HUES6 (cell line): ENCODE data around the gene LRRC25.

Source experiments
- H3K27ac ChIP-seq: 2 replicates; pipeline ENCODE4 v1.7.0; 2013; ENCODE audit warnings: low read depth, mild to moderate bottlenecking, low read length, inconsistent platforms
- H3K27me3 ChIP-seq: 2 replicates; pipeline ENCODE4 v1.6.1; 2013; ENCODE audit warnings: low read length; ENCODE audit not compliant: control insufficient read depth, insufficient read depth
- H3K36me3 ChIP-seq: 2 replicates; pipeline ENCODE4 v1.6.1; 2013; ENCODE audit warnings: low read length; ENCODE audit not compliant: control insufficient read depth, insufficient read depth
- H3K4me1 ChIP-seq: 2 replicates; pipeline ENCODE4 v1.6.1; 2013; ENCODE audit warnings: low read length; ENCODE audit not compliant: control insufficient read depth, insufficient read depth
- H3K4me3 ChIP-seq: 2 replicates; pipeline ENCODE4 v1.5.1; 2013; ENCODE audit warnings: low read depth, low read length
- H3K9ac ChIP-seq: one replicate; pipeline ENCODE4 v1.6.1; 2013; ENCODE audit warnings: mild to moderate bottlenecking, low read length
- H3K9me3 ChIP-seq: 2 replicates; pipeline ENCODE4 v1.6.1; 2013; ENCODE audit warnings: low read depth, low read length; ENCODE audit not compliant: control insufficient read depth, insufficient read depth

LRRC25 gene

DNA sequence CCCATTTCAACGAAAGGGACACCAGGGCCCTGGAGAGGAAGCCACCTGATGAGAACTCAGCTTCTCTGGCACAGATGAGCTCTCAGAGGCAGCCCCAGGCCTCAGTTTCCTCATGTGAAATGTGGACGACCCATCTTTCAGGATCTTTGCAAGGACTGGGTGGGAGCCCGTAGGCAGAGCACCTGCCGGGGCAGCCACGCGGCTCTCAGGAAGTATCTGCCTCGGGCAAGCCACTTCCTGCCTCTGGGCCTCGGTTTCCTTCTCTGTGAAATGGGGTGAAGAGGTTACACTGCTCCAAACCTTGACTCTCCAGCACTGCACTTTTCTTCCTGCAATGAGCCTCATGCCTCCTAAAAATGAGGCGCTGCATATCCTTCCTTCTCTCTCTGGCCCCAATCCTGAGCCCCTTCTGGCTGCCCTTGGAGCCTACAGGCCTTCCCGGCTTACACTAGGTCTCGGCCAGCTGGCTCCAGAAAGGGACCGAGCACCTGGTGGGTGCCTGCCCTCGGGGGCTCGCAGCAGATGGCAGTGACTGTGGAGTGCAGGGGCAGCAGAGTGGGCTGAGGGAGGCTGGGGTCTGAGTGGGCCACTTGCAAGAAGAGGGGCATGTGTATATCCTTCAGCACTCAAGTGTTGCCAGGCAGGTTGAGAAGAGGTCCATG is 25.2 kb upstream of the LRRC25 start:
- no peaks in the 10 kb centered on the region for H3K36me3 ChIP-seq
- no peak overlapping the region for H3K4me3 ChIP-seq
- H3K9me3 ChIP-seq = no peaks in the 10 kb centered on the region
- peaks cover 33% of the 10 kb centered on the region for H3K4me1 ChIP-seq
- peaks cover 28% of the 10 kb centered on the region for H3K27me3 ChIP-seq
- no peak overlapping the region for H3K27ac ChIP-seq
- H3K9ac ChIP-seq = no peak overlapping the region

- H3K27me3 ChIP-seq = peaks cover 28% of the 10 kb centered on the region
- no peak overlapping the region for H3K27ac ChIP-seq
- no peak overlapping the region for H3K9ac ChIP-seq
- peaks cover 36% of the 10 kb centered on the region for H3K4me1 ChIP-seq
- no peaks in the 10 kb centered on the region for H3K9me3 ChIP-seq
- no peak overlapping the region for H3K4me3 ChIP-seq
- H3K36me3 ChIP-seq = no peaks in the 10 kb centered on the region
Observed at GRCh38 chr19:18421371-18421959, 24.0 kb upstream of the LRRC25 start.

DNA sequence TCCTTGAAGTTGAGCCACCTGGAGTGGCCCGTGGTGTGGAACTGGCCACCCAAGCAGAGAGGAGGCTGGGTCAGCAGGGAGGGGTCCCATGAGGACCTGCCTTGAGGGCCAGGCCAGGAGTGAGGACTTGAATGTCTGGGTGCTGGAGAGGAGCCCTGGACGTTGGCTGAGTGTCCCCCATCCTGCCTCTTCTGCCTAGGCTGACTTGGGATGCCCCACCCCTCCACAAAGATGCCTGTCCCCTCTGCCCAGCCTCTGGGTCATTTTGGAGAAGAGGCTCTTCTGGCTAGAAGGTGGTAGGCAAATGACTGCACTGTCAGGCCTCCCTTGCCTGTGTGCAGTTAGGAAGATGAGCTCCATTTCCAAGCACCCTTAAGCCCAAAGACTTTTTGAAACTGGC is 23.5 kb upstream of the LRRC25 start:
- no peak overlapping the region for H3K4me3 ChIP-seq
- no peaks in the 10 kb centered on the region for H3K36me3 ChIP-seq
- no peak overlapping the region for H3K27ac ChIP-seq
- H3K27me3 ChIP-seq = peaks cover 28% of the 10 kb centered on the region
- H3K4me1 ChIP-seq = peaks cover 37% of the 10 kb centered on the region
- H3K9ac ChIP-seq = no peak overlapping the region
- no peaks in the 10 kb centered on the region for H3K9me3 ChIP-seq

DNA sequence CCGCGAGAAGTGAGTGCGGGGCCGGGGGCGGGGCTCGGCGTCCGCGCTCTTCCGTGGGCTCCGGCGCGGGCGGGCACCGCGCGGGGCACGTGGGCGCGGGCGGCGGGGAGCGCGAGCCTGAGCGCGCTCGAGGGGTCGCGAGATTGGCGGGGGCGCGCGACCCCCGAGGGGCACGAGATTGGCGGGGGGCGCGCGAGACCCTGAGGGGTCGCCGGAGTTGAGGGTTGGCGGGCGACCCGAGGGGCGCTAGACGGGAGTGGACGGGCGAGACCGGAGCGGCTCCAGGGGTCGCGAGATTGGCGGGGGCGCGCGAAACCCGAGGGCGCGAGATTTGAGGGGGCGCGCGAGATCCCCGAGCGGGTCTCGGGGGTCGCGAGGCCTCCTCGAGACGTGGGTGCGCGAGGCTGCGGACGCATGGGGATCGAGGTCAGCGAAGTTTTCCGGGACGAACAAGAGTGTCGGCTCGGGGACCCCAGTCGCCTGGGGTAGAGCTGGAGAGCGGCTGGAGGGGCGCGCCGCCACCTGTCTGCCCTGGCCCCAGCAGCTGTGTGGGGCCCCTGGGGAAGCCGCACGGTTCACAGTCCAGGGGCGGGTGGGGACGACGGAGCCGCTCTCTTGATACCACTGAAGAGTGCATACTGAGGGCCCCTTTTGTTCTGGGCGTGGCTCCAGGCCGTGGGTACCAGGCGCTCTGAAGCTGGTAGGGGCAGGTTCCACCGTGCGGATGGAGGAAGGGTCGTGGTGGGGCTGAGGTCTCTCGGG is 22.5 kb upstream of the LRRC25 start:
- peak overlapping the region; percentile 54 for H3K4me3 ChIP-seq
- no peaks in the 10 kb centered on the region for H3K9me3 ChIP-seq
- H3K9ac ChIP-seq = peak overlapping the region; percentile 67
- H3K27me3 ChIP-seq = peaks cover 28% of the 10 kb centered on the region
- peaks cover 38% of the 10 kb centered on the region for H3K4me1 ChIP-seq
- H3K36me3 ChIP-seq = no peaks in the 10 kb centered on the region
- H3K27ac ChIP-seq = no peak overlapping the region

- H3K9ac ChIP-seq = peak within 1 kb of the TSS; percentile 67
- no peak within 1 kb of the TSS for H3K27ac ChIP-seq
- peaks cover 28% of the 10 kb centered on the region for H3K27me3 ChIP-seq
- peak within 1 kb of the TSS; percentile 54 for H3K4me3 ChIP-seq
- H3K36me3 ChIP-seq = no peaks in the 10 kb centered on the region
- H3K9me3 ChIP-seq = no peaks in the 10 kb centered on the region
- H3K4me1 ChIP-seq = peaks cover 43% of the 10 kb centered on the region
Observed at GRCh38 chr19:18419195-18419698, 21.8 kb upstream of the LRRC25 start, which contains the start of gene SSBP4. TSS of gene SSBP4 (plus strand) at chr19:18419398. CDS start at chr19:18419649, 251 bp downstream.

GRCh38 chr19:18418483-18419194 is 21.2 kb upstream of the LRRC25 start:
- H3K4me1 ChIP-seq = peaks cover 40% of the 10 kb centered on the region

GRCh38 chr19:18418029-18418482 is 20.6 kb upstream of the LRRC25 start:
- peaks cover 40% of the 10 kb centered on the region for H3K4me1 ChIP-seq
- no peak overlapping the region for H3K27ac ChIP-seq
- peak overlapping the region; percentile 54 for H3K4me3 ChIP-seq
- H3K36me3 ChIP-seq = no peaks in the 10 kb centered on the region
- H3K9ac ChIP-seq = no peak overlapping the region
- H3K9me3 ChIP-seq = no peaks in the 10 kb centered on the region
- peaks cover 28% of the 10 kb centered on the region for H3K27me3 ChIP-seq

More at GRCh38 chr19:18418483-18419194, 21.2 kb upstream of the LRRC25 start:
- peak overlapping the region; percentile 31 for H3K9ac ChIP-seq
- no peak overlapping the region for H3K27ac ChIP-seq
- no peaks in the 10 kb centered on the region for H3K9me3 ChIP-seq
- peaks cover 28% of the 10 kb centered on the region for H3K27me3 ChIP-seq
- no peaks in the 10 kb centered on the region for H3K36me3 ChIP-seq
- peak overlapping the region; percentile 54 for H3K4me3 ChIP-seq

DNA sequence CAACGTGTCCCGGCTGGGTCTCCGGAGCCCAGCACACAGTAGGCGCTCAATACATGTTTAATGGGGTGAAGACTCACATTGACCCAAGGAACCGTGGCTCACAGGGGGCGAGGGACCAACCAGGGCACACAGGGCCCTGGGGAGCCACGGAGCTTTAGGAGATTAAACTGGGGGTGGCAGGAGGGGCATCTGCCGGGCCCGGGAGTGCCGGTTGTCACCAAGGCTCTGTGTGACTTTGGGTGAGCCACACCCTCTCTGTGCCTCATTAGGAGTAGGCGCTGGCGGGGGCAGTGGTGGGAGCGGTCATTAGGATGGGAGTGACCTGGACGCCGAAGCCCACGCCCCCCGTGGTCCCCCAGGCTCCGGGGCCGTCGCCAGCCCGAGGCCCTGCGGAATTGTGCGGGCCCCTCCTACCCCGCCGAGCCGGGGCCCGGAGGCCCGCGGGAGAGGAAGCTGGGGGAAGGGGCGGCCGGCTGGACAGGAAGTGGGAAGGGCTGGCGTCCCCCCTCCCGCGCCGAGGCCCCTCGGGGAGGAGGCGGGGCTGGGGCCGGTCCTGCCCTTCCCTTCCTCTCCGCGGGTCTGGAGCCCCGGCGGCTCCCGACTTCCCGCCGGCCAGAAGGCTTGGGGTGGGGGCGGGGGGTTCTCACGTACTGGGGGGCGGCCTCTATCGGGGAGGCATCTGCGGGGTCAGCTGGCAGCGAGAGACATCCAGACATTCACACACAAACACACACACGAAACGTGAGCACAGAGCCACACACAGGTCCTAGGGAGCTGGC is 20.0 kb upstream of the LRRC25 start:
- no peaks in the 10 kb centered on the region for H3K9me3 ChIP-seq
- H3K4me1 ChIP-seq = peaks cover 40% of the 10 kb centered on the region
- H3K9ac ChIP-seq = peak overlapping the region; percentile 69
- peak overlapping the region; percentile 86; the same call in 1 of the 2 replicates for H3K27ac ChIP-seq
- H3K27me3 ChIP-seq = peaks cover 28% of the 10 kb centered on the region
- peak overlapping the region; percentile 70 for H3K4me3 ChIP-seq
- no peaks in the 10 kb centered on the region for H3K36me3 ChIP-seq

DNA sequence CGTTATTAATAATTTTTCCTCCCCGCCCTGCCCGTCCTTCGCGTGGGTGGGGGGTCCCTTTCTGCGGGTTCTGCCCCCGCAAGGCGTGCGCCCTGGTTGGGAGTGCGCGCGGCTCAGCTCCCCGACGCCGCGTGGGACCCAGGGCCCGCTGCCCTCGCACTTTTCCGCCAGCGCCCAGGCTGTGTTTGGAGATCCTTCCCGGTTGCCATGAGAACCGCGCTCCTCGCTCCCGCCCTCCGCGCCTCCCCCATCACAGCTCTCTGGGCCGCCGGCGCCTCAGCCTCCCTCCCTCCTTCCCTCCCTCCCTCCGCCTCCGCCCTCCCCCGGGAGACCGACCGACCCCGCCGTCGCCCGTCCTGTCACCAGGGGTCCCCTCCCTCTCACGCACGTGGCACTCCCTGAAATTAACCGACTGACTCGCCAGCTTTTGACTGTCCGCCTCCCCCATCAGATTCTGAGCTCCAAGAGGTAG is 19.4 kb upstream of the LRRC25 start:
- Histone ChIP-seq H3K4me3 (peak overlapping the region; percentile 70), H3K27me3 (peaks cover 28% of the 10 kb centered on the region), H3K36me3 (no peaks in the 10 kb centered on the region), H3K27ac (peak overlapping the region; percentile 86), H3K4me1 (peaks cover 40% of the 10 kb centered on the region), H3K9ac (peak overlapping the region; percentile 82), H3K9me3 (no peaks in the 10 kb centered on the region)
